Measurements from ENCODE around the gene POLA1.

The POLA1 gene

GRCh38 chrX:25020905-25021449, 327.3 kb downstream of the POLA1 start:
- DNase-seq (ENCODE audit: low read depth in 1 of 2, low spot score in 1 of 2) = no peak

DNA sequence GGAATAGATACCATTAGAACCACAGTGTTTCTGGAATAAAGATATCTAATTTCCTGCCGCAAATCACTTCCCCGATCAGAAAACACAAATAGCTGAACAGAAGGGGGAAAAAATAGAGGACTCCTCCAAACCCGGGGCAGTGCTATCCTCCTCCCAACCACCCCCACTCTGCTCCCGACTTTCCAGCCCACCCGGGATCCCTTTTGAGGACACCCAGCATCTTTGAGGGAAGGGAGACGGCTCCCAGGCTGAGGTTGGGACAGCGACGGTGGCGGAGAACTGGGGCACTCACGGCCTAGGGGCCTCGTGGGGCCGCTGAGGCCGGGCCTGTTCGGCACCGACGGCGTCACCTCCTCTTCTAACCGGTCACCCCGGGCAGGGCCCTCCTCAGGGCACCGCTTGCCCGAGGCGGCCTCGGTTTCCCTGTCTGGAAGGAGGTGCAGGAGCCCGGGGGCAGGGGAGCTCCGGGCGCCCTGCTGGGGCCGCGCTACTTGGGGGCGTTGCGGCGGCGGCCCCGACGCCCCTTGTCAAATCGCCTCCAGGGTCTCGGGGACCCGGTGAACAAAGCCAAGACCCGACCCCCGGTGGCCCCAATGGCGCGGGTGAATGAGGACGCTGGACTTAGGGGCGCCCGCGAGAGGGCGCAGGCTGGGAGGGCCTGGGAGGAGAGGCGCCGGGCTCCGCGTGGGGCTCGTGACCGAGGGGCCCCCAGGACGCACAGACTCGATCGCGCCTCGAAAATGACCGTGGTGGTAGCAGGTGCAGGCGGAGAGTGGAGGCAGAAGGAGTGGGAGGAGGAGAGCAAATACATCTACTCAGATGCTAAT, 329.0 kb downstream of the POLA1 start:
- DNase-seq (ENCODE audit: low read depth in 1 of 2, low spot score in 1 of 2) = no peak

GRCh38 chrX:25023908-25024307, 330.2 kb downstream of the POLA1 start:
- DNase-seq (ENCODE audit: low read depth in 1 of 2, low spot score in 1 of 2) = no peak

GRCh38 chrX:25025615-25026014, 331.9 kb downstream of the POLA1 start:
- no peak for DNase-seq (ENCODE audit: low read depth in 1 of 2, low spot score in 1 of 2)

- DNase-seq (ENCODE audit: low read depth in 1 of 2, low spot score in 1 of 2) = no peak
Measured at GRCh38 chrX:25026576-25026975, 332.9 kb downstream of the POLA1 start.

DNA sequence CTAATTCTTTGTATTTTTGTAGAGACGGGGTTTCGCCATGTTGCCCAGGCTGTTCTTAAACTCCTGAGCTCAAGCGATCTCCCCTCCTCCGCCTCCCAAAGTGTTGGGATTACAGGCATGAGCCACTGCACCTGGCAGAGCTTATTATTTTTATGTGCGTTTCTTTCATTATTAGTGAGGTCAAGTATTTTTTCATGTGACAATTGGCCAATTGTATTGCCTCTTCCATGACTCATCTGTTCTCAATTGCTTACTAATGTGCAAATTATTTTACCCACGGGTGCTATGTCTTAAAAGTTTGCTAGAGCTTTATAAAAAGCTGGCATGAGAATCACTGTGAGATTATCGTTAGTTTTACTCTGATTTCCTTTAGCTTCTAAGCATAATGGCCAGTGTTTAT, 335.0 kb downstream of the POLA1 start:
- no peak for DNase-seq (ENCODE audit: low read depth in 1 of 2, low spot score in 1 of 2)

- DNase-seq (ENCODE audit: low read depth in 1 of 2, low spot score in 1 of 2) = no peak
Measured at GRCh38 chrX:25029288-25029825, 335.6 kb downstream of the POLA1 start.

DNA sequence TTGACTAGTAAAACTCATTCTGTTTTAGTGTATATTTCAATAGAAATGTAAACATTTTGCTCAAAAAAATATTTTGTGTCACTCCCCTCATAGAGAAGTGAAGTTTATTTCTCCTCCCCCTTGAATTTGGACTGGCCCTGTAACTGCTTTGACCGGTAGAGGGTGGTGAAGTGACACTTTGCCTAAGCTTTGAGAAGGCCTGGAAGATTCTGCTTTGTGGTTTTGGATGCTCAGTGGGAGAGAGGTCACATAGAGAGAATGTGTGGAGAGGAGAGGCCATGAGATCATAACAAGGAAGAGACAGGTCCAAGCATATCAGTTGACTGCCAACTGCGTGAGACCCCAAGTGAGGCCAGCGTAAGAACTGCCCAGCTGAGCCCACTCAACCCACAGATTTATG, 341.2 kb downstream of the POLA1 start:
- DNase-seq (ENCODE audit: low read depth in 1 of 2, low spot score in 1 of 2) = no peak

- no peak for DNase-seq (ENCODE audit: low read depth in 1 of 2, low spot score in 1 of 2)
Measured at GRCh38 chrX:25039036-25039435, 345.3 kb downstream of the POLA1 start.

DNA sequence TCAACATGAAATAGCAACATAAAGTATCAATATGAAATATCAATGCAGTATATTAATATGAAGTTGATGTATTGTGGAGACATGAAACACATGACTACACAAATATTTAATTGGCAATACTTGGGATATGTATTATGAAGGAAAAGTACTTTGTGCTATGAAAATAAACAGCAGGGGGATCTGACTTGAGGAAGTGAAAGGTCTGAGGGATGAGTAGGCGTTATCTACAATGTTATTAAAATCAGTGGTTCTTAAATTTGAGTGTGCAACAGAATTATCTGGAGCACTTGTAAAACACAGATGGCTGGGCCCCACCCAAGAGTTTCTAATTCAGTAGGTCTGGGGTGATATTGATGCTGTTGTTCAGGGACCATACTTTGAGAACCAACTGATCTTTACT, 349.5 kb downstream of the POLA1 start:
- DNase-seq (ENCODE audit: low read depth in 1 of 2, low spot score in 1 of 2) = no peak
